KBM-7 (cell line): ENCODE results near the gene CBFA2T3.
"Not testable (repeated sequence)": the region's sequence is repeated elsewhere in the genome, so short reads cannot be mapped to it uniquely, and the experiment has no call there.

Experiments used
- DNase-seq: peaks from one replicate; pipeline ENCODE4 v3.0.0-alpha.2; 2015
- in situ Hi-C: fragments of 300-500 bp; cut with MboI; formaldehyde crosslinking; loops from 2 replicates; pipeline ENCODE4 v1.14.3; 2020; ENCODE audit warnings: low sequenced_read_pairs, low pct_unique_long_range_greater_than_20kb, mixed read lengths

Gene CBFA2T3

DNA sequence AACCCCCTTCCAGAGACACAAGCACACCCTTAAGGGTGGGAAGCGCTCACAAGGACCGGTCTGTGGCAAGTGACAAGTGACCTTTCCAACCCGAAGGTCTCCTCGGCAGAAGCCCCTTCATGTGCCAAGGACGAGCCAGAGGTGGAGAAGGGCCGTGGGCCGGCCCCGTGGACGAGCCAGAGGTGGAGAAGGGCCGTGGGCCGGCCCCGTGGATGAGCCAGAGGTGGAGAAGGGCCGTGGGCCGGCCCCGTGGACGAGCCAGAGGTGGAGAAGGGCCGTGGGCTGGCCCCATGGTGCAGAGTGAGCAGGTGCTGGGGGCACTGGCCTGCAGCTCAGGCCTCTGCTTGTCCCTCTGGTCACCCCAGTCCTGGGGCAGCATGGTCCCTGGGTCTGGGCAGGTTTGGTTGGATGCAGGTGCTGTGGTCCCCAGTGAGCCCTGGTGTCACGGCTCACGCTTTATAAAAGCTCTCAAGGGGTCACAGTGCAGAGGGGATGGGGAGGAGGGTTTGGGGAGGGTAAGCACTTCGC lies 45.6 kb downstream of the CBFA2T3 start:
- in situ Hi-C loops: no loop called here
- DNase-seq: no peak

- in situ Hi-C loops: no loop called here
- no peak for DNase-seq
Observed at GRCh38 chr16:88930716-88931115, 46.3 kb downstream of the CBFA2T3 start.

DNA sequence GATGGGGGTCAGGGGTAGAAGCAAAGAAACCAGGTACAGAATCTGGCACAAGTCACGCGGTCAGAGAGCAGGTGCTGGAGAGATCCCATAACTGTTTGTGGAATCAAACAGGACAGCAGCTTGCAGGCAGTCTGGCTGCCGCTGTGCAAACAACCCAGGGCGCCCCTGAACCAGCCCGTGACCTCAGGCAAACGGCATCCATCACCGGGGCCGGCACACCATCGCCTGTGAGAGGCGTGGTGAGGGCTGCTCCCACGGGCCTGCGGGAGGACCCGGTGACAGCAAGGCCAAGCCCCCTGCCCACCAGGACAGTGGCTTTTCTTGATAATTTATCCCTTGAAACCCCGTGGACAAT lies 47.9 kb downstream of the CBFA2T3 start:
- in situ Hi-C loops: no loop called here
- DNase-seq: no peak

GRCh38 chr16:88928405-88929090 lies 48.5 kb downstream of the CBFA2T3 start:
- no peak for DNase-seq
- in situ Hi-C loops: no loop called here

- in situ Hi-C loops: no loop called here
- no peak for DNase-seq
Observed at GRCh38 chr16:88927661-88928060, 49.3 kb downstream of the CBFA2T3 start.

DNA sequence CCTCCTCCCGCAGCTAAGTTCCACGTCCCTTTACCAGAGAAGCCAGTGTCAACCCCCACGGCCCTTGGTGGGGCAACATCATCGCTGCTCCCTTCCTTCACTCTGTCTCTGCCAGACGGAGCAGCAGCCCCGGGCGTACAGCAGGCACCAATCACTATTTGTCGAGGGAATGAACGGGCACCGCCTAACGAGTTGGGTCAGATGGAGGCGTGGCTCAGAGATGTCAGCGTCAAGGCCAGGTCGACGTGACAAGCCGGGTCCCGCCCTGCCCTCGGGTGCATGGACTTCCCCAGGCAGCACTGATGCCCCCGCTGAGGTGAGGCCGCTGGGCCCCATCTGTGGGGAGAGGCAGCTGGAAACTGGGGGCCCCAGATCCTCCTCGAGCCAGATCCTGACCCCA lies 50.0 kb downstream of the CBFA2T3 start:
- no peak for DNase-seq
- in situ Hi-C loops: no loop called here

GRCh38 chr16:88926374-88926990 lies 50.5 kb downstream of the CBFA2T3 start:
- no peak for DNase-seq
- in situ Hi-C loops: no loop called here

GRCh38 chr16:88925540-88925887 lies 51.5 kb downstream of the CBFA2T3 start:
- no peak for DNase-seq
- in situ Hi-C loops: no loop called here

- in situ Hi-C loops: no loop called here
- DNase-seq: peak; percentile 63
Observed at GRCh38 chr16:88924834-88925539, 52.0 kb downstream of the CBFA2T3 start.

DNA sequence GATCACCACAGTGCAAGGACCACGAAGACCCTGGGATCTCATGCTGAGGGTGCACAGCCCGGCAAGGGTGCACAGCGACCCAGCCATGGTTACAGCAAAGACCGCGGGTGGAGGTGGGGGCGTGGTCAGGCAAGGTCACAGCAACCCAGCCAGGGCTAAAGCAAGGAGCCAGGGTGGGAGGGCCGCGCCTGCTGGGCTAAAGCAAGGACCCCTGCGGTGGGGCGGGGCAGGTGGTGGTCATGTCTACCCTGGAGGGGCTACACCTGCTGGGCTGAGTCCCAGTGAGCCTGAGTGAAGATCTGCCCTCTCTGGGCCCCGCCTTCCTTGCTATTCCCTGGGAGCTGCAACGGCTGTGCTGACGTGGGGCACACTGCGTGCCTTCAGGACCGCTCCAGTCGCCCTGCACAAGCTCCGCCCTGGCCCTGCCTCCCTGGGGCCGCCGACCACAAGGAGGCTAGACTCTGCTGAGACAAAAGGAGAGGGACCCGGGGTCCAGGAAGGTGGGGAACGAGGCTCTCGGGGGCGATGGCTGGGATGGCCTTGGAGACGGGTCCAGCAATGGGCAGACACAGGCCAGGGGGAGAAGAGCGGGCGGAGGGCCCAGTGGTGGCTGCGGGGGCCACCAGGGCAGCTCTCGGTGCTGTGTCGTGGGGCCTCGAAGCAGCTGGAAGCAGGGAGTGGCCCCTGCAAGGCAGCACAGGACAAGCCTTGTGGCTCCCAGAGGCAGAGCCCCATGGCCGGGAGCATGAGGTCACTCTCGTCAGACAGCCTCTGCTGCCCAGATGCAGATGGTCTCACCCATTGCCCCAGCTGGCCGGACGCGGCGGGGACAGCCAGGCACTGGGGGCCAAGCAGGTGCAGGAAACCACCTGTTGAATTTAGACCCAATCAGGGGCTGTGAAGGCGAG lies 52.8 kb downstream of the CBFA2T3 start:
- in situ Hi-C loops: no loop called here
- no peak for DNase-seq

DNA sequence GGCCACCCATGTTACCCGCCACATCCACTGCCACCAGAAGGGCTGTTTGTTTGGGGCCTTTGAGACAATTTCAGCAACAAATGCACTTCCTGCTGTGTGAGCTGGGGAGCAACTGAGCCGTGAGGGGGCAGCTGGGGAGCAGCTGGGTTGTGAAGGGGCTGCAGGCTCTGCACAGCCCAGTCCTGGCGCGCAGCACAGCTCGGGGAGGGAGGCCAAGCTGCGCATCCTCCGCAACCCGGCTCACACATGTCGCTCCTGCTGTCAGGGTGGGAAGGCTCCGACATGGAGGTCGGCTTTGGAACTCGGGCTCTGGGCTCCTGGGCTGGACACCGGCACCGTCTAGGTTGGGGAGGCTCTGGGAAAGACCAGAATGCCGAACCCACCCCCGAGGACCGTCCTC lies 53.6 kb downstream of the CBFA2T3 start:
- DNase-seq: no peak
- in situ Hi-C loops: no loop called here

GRCh38 chr16:88922826-88923410 lies 54.1 kb downstream of the CBFA2T3 start:
- no peak for DNase-seq
- in situ Hi-C loops: no loop called here

- in situ Hi-C loops: no loop called here
- peak; percentile 44 for DNase-seq
Observed at GRCh38 chr16:88922114-88922825, 54.7 kb downstream of the CBFA2T3 start.

- no peak for DNase-seq
- in situ Hi-C loops: no loop called here
Observed at GRCh38 chr16:88921591-88921990, 55.4 kb downstream of the CBFA2T3 start.

DNA sequence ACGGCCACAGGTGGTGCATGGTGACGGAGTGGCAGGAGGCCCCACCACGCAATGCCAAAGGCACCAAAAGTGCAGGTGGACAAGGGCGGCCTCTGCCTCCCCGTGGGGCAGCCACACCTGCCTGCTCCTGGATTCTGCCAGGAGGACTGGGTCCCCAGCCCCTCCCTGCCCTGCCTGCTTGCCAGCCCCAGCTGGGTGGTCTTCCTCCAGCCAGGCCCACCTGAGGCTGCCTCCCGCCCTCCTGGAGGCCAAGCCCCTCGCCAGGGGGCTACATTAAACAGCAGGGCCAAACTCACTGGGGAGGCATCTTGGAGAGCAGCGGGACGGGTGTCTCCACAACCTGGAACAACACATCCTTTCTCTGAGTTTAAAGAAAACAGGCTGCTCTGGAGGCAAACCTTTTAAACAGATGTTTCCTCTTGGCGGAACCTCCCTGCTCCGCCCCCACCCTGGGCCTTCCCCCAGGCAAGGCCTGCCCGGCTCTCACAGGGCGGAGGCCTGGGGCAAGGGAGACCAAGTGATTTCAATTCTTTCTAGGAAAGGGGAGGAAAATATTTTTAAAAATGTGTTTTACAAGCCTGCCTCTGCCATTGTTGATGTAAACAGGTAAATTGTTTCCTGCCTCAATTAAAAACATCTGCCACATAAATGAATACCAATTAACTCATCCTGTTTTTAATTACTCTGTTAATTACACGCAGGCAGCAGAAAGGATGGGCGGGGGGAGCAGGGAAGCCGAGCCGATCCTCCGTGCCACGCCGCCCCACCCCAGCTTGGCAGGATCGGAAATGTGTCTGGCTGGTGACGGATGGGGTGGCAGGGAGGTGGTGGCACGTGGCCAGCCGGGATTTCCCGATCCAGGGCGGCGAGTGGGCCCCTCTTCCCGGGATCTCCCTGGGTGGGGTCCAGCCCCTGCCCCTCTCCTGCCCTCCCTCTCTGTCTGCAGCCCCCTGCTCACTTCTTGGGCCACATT lies 56.1 kb downstream of the CBFA2T3 start:
- DNase-seq: peak; percentile 91
- in situ Hi-C loops: no loop called here

- in situ Hi-C loops: no loop called here
- DNase-seq: no peak
Observed at GRCh38 chr16:88919936-88920335, 57.1 kb downstream of the CBFA2T3 start.

DNA sequence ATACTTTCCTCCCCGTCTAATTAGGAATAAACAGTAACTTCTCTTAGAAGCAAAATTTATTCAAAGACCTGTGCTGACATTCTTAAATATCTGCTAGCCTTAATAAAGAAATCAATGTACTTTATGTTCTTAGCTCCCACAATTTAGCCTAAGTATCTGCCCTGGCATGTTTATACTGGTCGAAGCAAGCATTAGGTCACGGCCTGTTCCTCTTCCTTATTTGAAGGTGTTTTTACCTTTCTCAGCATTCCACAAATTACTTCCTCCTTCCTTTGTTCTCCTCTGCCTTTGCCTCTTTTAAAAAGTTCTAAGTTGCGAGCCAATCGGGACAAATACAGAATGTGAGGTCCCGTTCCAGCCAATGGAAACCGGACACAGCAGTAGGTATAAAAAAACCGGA lies 58.1 kb downstream of the CBFA2T3 start:
- DNase-seq, in situ Hi-C loops: not testable (repeated sequence)
